GM12865 (cell line): Measurements from ENCODE around the gene SMIM10.

Experiments used
- DNase-seq: peaks from one replicate; pipeline ENCODE4 v3.0.0; 2010; ENCODE audit warnings: low read depth
- H3K4me3 ChIP-seq: 2 replicates; pipeline ENCODE4 v1.5.1; 2011; ENCODE audit warnings: mild to moderate bottlenecking, low read depth, low read length, control low read depth
- TF ChIP-seq, protein P1 (sequence below): IDR thresholded peaks from 2 replicates; pipeline ENCODE4 v1.5.1; 2011; ENCODE audit warnings: low read length, control low read depth, low read depth, inconsistent platforms; ENCODE audit not compliant: insufficient read depth; ENCODE audit errors: missing control alignments

Gene SMIM10

DNA sequence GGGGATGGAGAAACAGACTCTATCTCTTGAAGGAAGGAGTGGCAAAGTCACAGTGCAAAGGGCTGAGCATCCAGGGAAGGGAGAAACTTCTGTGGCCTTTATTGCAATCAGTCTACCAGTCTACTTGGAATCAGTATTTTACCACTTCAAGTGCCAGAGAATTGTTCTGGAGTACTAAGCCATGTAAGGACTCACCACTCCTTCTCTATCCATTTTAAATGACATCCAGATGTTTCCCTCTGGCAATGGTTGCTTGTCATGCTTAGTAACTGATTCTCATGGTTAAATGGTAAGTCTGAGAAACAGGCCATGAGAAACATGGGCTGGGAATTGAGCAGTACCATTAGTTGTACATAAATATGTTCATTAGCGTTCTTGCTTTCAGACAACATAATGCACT lies 21.1 kb upstream of the SMIM10 start:
- DNase-seq = no peak
- TF ChIP-seq, protein P1, sequence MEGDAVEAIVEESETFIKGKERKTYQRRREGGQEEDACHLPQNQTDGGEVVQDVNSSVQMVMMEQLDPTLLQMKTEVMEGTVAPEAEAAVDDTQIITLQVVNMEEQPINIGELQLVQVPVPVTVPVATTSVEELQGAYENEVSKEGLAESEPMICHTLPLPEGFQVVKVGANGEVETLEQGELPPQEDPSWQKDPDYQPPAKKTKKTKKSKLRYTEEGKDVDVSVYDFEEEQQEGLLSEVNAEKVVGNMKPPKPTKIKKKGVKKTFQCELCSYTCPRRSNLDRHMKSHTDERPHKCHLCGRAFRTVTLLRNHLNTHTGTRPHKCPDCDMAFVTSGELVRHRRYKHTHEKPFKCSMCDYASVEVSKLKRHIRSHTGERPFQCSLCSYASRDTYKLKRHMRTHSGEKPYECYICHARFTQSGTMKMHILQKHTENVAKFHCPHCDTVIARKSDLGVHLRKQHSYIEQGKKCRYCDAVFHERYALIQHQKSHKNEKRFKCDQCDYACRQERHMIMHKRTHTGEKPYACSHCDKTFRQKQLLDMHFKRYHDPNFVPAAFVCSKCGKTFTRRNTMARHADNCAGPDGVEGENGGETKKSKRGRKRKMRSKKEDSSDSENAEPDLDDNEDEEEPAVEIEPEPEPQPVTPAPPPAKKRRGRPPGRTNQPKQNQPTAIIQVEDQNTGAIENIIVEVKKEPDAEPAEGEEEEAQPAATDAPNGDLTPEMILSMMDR = no peak

DNA sequence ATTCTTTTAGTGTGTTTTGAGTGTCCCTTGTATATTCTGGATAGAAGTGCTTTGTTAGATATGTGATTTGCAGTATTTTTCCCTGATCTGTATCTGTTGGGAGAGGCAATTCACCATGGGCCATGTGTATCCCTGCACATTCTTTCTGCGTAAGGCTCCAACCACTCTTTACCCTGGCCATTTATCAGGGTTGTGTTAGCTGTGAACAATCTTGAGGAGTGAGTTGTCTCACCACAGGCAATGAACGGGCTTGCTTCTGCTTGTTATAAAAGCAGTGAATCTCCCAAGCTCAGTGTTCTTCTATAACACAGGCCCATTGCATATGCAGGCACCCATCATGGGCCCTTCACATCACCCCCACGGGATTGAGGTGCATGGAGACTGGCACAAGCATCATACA lies 18.9 kb upstream of the SMIM10 start:
- TF ChIP-seq, protein P1 = no peak
- no peak for DNase-seq
- H3K4me3 ChIP-seq = no peak overlapping the region

More for the DNA sequence above, 21.1 kb upstream of the SMIM10 start:
- H3K4me3 ChIP-seq = no peak overlapping the region

DNA sequence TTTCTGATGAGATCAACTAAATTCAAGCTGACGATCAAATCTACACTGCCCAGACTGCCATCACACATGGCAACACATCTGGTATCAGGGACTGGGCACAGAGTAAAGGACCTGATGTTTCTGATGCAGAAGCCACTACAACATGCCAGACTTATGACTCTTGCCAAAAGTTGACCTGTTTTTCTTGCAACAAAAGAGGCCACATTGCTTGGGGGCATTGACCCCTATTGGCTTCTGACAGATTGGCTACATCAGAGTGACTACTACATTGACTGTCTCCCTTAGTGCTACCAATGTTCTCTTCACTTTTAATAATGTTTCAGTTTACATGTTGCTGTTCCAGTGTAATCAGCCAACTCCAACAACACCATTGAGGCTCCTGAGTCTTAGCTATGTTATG lies 15.3 kb upstream of the SMIM10 start:
- no peak overlapping the region for H3K4me3 ChIP-seq
- TF ChIP-seq, protein P1 = no peak
- DNase-seq = no peak

DNA sequence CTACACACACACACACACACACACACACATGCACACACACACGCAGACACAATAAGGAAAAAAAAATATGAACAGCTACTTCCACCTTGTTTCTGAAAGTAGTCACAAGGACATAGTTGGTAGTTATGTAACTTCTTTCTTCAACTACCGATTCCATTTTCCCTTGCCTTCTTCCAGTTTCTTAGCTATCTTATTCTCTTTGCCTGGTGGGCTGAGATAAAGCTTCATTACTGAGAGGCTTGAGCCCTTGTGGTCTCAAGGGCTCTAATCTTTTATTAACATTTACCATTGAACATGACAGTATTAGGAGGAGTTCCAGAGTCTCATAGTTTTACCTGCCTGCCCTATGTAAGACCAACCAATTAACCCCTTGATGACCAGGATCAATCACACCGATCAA lies 8.9 kb upstream of the SMIM10 start:
- DNase-seq = no peak
- TF ChIP-seq, protein P1 = no peak
- no peak overlapping the region for H3K4me3 ChIP-seq

DNA sequence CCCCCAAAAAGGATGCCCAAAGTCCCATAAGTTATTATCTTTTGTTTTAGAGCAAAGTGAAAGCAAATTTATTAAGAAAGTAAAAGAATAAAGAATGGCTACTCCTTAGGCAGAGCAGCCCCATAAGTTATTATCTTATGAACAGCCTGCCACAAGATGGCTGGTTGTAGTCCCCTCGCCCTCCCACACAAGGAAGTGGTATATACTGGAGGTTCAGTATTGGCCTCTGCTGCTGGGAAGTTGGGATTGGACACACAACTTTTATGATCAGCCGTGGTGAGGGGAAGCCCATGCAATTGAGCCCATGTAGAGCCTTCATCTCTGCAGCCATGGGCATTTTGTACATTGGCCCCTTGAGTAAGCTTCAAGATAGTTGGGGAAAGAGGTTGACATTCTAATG lies 8.0 kb upstream of the SMIM10 start:
- TF ChIP-seq, protein P1 = no peak
- H3K4me3 ChIP-seq = no peak overlapping the region
- no peak for DNase-seq

DNA sequence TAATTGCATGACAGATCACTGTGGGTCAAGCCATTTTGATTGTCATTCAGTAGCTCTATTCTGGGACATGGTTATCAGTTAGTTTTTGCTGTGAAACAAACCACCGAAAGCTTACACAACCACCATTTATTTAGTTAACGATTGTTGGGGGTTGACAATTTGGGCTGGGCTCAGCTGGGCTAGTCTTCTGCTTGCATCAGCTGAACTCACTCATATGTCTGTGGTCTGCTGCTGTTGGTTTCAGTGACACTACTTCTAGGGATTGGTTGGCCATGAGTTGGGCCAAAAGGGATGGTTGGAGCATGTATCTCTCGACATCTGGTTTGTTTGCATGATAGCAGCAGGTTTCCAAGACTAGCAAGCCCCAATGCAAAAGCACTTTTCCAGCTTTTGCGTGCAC lies 5.3 kb upstream of the SMIM10 start:
- H3K4me3 ChIP-seq = no peak overlapping the region
- TF ChIP-seq, protein P1 = no peak
- no peak for DNase-seq

DNA sequence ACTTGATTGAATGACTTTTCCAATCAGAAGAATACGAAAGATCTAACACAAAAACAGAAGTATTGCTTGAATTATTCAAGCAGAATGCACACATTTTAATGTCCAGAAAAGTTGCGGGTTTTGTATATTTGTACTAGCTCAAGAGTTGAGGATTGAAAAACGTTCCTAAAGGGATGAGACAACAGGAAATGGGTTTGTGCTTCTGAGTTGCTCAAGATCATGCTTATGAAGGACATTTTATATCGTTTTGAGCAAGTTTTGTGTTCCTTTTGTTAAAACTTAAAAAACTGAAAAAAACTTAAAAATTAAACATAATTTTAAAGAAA lies 353 bp upstream of the SMIM10 start:
- H3K4me3 ChIP-seq = no peak overlapping the region
- TF ChIP-seq, protein P1 = no peak
- no peak for DNase-seq
